ENCODE results near the gene S100A6.
A peak's percentile ranks its signal among the peaks of the same experiment; 100 is the strongest.
"Not testable (repeated sequence)": the region's sequence is repeated elsewhere in the genome, so short reads cannot be mapped to it uniquely, and the experiment has no call there.

S100A6 gene

DNA sequence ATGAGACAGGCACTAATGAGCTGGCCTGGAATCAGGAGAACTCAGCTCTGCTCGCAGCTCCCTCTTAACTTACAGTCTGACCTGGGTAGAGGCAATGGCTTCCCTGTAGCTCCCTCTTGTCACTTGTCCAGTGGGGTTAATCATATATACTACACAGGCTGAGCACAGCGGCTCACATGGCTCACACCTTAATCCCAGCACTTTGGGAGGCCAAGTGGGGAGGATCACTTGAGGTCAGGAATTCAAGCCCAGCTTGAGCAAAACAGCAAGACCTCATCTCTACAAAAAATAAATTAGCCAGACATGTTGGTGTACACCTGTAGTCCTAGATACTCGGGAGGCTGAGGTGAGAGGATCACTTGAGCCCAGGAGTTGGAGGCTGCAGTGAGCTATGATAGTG lies 4.2 kb downstream of the S100A6 start:
- no peak for DNase-seq

- no peak for DNase-seq
Observed at GRCh38 chr1:153527683-153528040, 8.1 kb downstream of the S100A6 start.

DNA sequence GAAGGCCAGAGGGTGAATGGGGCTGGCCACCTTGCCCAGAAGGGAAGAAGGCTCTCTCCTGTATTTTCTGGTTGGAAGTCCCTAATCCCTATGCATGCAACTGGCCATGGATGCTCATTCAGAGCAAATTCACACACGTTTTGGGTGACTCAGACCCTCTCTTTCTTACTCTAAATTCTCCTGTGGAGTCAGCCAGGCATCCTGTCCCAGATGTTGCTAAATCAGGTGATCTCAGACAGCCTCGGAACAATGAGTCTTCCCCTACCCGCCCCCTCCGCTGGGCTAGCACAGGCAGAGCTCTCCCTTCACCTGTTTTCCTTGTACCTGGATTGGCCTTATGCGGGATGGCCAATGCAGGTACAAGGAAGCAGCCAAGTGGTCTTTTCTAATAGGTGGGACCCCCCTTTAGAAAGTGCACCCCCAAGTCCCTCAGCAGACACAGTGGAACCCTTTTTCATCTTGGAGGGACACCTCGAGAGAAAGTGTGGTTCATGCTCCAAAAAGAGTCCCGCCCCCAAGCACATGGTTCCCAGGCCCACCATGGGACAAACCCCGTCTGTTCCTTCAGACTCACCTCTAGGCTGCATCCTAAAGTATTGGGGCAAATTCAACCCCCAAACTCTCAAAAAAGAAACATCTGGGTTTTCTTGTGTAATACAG lies 8.6 kb downstream of the S100A6 start:
- no peak for DNase-seq

GRCh38 chr1:153526132-153526543 lies 9.7 kb downstream of the S100A6 start:
- DNase-seq, result no peak

GRCh38 chr1:153525088-153525728 lies 10.6 kb downstream of the S100A6 start:
- no peak for DNase-seq

DNA sequence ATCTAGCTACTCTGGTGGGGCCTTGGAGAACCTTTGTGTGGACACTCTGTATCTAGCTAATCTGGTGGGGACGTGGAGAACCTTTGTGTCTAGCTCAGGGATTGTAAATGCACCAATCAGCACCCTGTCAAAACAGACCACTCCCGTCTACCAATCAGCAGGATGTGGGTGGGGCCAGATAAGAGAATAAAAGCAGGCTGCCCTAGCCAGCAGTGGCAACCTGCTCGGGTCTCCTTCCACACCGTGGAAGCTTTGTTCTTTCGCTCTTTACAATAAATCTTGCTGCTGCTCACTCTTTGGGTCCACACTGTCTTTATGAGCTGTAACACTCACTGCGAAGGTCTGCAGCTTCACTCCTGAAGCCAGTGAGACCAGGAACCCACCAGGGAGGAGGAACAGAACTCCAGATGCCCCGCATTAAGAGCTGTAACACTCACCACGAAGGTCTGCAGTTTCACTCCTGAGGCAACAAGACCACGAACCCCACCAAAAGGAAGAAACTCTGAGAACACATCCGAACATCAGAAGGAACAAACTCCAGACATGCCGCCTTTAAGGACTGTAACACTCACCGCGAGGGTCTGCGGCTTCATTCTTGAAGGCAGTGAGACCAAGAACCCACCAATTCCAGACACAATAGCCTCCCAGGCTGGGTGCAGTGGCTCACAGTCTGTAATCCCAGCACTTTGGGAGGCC lies 13.3 kb downstream of the S100A6 start:
- not testable (repeated sequence) for DNase-seq

DNA sequence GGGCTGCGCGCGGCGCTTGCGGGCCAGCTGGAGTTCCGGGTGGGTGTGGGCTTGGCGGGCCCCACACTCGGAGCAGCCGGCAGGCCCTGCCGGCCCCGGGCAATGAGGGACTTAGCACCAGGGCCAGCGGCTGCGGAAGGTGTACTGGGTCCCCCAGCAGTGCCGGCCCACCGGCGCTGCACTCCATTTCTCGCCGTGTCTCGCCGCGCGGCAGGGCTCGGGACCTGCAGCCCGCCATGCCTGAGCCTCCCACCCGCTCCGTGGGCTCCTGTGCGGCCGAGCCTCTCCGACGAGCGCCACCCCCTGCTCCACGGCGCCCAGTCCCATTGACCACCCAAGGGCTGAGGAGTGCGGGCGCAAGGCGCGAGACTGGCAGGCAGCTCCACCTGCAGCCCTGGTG lies 14.0 kb downstream of the S100A6 start:
- not testable (repeated sequence) for DNase-seq

DNA sequence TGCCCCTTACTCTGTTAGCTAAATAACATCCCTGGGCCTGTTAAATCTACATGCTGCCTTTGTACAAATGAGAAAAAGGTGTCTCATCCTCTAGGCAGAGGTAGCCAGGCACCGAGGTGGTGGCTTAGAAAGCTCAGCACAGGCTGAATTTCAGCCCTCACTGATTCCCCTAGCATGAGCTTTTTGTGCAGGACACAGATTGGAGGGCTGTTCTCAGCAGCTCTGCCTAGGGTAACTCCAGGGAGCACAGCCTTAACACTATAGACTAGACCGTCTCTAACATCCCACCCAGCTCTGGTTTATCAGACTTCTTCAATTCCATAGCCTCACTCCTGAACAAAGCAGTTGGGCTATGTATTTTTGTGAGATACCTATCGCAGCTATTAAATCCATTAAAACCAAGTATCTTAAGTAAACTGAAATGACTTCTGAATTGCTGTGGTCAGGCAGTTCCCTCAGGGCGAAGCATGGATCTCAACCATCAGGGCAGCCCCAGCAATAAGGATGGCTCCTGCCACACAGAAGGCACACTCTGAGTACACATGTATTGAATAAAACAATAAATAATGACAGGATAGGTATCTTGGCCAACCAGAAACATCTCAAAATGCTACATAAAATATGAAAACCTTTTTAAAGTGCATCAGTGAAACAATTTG lies 14.8 kb downstream of the S100A6 start:
- no peak for DNase-seq

DNA sequence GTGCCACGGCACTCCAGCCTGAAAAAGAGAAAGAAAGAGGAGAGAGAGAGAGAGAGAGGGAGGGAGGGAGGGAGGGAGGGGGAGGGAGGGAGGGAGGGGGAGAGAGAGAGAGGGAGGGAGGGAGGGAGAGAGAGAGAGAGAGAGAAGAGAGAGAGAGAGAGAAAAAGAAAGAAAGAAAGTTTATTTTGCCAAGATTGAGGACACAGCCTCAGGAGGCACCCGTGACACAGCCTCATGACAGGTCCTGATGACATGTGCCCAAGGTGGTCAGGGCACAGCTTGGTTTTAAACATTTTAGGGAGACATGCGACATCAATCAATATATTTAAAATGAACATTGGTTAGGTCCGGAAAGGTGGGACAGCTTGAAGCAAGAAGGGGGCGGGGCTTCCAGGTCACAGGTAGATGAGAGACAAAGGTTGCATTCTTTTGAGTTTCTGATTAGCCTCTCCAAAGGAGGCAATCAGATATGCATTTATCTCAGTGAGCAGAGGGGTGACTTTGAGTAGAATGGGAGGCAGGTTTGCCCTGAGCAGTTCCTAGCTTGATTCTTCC lies 15.6 kb downstream of the S100A6 start:
- DNase-seq, result not testable (repeated sequence)

DNA sequence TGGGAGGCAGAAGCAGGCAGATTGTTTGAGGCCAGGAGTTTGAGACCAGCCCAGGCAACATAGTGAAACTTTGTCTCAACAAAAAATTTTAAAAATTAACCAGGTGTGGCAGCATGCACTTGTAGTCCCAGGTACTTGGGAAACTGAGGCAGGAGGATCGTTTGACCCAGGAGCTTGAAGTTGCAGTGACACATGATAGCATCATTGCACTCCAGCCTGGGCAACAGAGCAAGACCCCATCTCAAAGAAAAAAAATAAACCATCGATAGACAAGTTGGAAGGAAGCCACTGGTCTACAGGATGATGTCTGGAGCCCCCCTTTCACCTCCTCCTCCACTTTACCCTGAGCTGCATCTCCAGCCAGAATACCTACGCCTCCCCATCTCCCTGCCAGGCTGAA lies 16.5 kb downstream of the S100A6 start:
- DNase-seq, result no peak

- DNase-seq, result no peak
Observed at GRCh38 chr1:153515504-153516394, 20.0 kb downstream of the S100A6 start.

DNA sequence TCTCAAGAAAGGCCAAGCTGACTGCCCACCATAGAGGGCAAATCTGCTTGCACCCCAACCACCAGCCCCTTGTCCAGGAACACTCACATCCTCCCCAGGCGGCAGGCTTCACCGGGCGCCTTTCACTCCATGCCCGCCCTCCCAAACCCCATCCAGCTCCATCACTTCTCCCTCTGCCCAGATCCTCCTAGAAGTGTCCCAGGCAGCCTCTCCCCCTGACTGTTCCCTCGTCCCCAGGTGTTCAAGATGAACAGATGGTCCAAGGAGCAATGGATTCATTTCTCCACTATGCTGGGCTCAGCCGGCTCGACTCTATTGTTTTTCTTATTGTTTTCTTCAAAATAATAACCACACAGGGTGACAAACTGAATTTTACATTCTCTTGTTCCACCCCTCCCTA lies 22.1 kb downstream of the S100A6 start:
- no peak for DNase-seq

GRCh38 chr1:153513023-153513422 lies 22.8 kb downstream of the S100A6 start:
- no peak for DNase-seq

DNA sequence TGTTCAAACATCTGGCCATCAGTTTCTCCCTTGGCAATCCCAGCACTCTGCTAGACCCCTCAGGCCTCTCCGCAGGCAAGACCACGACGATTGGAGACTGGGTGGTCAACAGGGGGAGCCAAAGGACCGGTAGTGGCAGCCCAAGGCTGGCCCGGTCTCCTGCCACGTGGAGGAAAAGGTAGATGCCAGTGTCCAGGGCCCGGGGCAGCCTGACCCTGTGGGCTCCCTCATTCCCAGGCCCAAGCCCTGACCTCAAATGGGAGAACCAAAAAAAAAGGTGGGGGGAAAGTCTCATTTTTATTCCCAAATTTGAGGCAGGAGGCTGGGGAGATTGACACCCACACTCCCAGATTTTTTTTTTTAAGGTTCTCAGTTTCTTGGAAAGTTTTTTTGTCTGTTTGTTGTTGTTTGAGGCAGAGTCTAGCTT lies 24.8 kb downstream of the S100A6 start:
- DNase-seq, result peak; percentile 70

GRCh38 chr1:153509729-153510354 lies 25.9 kb downstream of the S100A6 start:
- no peak for DNase-seq

- DNase-seq, result no peak
Observed at GRCh38 chr1:153509036-153509435, 26.8 kb downstream of the S100A6 start.

- no peak for DNase-seq
Observed at GRCh38 chr1:153507926-153508583, 27.7 kb downstream of the S100A6 start.

GRCh38 chr1:153506831-153507413 lies 28.9 kb downstream of the S100A6 start:
- peak; percentile 59 for DNase-seq

DNA sequence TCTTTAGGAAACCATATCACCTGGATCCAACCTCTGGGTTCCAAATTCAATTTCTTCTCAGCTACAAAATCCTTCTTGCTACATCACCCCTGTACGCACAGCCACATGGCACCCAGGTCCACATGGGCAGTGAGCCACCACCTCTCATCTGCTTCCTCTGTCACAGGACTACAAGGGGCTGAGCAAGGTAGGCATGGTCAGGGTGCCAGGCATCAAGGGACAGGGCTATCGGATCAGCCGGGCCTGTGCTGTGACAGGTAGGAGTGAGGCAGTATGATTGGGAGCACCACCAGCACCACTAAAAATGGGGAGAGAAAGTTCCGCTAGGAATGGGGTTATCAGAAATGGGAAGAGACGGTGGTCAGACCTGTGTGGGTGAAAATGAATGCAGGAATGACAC lies 29.4 kb downstream of the S100A6 start:
- no peak for DNase-seq

GRCh38 chr1:153505576-153505975 lies 30.2 kb downstream of the S100A6 start:
- no peak for DNase-seq
